ENCODE measurements around the gene CCNQ.

DNA sequence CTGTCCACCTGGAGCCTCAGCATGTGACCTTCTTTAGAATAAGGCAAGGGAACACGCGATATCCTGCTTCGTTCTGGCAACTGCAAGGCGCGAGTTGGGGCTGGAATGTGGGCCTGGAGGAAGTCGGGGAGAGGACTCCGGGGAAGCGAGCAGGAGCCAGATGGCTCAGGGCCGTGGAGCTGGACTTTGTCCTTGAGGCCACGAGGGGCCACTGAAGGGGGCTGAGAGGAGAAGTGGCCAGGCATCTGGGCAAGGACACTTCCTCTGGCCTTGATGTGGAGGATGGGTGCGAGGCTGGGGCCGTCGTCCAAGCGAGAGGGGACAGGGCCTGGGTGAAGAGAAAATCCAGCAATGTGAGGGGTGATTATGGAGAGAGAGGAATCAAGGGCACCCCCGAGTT, 35.9 kb upstream of the CCNQ start:
- TF ChIP-seq, protein P1, sequence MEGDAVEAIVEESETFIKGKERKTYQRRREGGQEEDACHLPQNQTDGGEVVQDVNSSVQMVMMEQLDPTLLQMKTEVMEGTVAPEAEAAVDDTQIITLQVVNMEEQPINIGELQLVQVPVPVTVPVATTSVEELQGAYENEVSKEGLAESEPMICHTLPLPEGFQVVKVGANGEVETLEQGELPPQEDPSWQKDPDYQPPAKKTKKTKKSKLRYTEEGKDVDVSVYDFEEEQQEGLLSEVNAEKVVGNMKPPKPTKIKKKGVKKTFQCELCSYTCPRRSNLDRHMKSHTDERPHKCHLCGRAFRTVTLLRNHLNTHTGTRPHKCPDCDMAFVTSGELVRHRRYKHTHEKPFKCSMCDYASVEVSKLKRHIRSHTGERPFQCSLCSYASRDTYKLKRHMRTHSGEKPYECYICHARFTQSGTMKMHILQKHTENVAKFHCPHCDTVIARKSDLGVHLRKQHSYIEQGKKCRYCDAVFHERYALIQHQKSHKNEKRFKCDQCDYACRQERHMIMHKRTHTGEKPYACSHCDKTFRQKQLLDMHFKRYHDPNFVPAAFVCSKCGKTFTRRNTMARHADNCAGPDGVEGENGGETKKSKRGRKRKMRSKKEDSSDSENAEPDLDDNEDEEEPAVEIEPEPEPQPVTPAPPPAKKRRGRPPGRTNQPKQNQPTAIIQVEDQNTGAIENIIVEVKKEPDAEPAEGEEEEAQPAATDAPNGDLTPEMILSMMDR (IDR thresholded peaks at IDR 0.05; ENCODE audit: low read depth, low read length, missing input control) = no peak
- TF ChIP-seq, protein P2, sequence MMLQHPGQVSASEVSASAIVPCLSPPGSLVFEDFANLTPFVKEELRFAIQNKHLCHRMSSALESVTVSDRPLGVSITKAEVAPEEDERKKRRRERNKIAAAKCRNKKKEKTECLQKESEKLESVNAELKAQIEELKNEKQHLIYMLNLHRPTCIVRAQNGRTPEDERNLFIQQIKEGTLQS (IDR thresholded peaks at IDR 0.05) = no peak
- TF ChIP-seq YY1 (IDR thresholded peaks at IDR 0.05) = no peak
- TF ChIP-seq, protein P3, sequence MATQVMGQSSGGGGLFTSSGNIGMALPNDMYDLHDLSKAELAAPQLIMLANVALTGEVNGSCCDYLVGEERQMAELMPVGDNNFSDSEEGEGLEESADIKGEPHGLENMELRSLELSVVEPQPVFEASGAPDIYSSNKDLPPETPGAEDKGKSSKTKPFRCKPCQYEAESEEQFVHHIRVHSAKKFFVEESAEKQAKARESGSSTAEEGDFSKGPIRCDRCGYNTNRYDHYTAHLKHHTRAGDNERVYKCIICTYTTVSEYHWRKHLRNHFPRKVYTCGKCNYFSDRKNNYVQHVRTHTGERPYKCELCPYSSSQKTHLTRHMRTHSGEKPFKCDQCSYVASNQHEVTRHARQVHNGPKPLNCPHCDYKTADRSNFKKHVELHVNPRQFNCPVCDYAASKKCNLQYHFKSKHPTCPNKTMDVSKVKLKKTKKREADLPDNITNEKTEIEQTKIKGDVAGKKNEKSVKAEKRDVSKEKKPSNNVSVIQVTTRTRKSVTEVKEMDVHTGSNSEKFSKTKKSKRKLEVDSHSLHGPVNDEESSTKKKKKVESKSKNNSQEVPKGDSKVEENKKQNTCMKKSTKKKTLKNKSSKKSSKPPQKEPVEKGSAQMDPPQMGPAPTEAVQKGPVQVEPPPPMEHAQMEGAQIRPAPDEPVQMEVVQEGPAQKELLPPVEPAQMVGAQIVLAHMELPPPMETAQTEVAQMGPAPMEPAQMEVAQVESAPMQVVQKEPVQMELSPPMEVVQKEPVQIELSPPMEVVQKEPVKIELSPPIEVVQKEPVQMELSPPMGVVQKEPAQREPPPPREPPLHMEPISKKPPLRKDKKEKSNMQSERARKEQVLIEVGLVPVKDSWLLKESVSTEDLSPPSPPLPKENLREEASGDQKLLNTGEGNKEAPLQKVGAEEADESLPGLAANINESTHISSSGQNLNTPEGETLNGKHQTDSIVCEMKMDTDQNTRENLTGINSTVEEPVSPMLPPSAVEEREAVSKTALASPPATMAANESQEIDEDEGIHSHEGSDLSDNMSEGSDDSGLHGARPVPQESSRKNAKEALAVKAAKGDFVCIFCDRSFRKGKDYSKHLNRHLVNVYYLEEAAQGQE (IDR thresholded peaks at IDR 0.05) = no peak

Data from liver (tissue), 3 donors.